Chondrocyte (in vitro differentiated cells): ENCODE data around the gene SLC6A8. TPM values are rescaled to one million over a fixed set of nuclear protein-coding genes. Genes with fewer than 3 reads are reported as not detected.
A peak's percentile ranks its signal among the peaks of the same experiment; 100 is the strongest.

Experiments used
- DNase-seq: peaks from one replicate; pipeline ENCODE4 v3.0.0; 2021; ENCODE audit warnings: mixed read lengths, low spot score
- H3K27ac Mint-ChIP-seq: one replicate; pipeline ENCODE4 v1.8.0; 2021; ENCODE audit warnings: mild to moderate bottlenecking, moderate library complexity, mixed read lengths; ENCODE audit not compliant: unreplicated experiment
- H3K27me3 Mint-ChIP-seq: 2 replicates; pipeline ENCODE4 v1.8.0; 2021; ENCODE audit warnings: low read depth, mixed read lengths
- H3K36me3 Mint-ChIP-seq: 2 replicates; pipeline ENCODE4 v1.8.0; 2021; ENCODE audit warnings: low read depth, mixed read lengths
- H3K4me1 Mint-ChIP-seq: 2 replicates; pipeline ENCODE4 v1.8.0; 2021; ENCODE audit warnings: low read depth, mild to moderate bottlenecking, mixed read lengths
- H3K4me3 Mint-ChIP-seq: one replicate; pipeline ENCODE4 v1.8.0; 2021; ENCODE audit warnings: mild to moderate bottlenecking, moderate library complexity, mixed read lengths; ENCODE audit not compliant: unreplicated experiment
- H3K9me3 Mint-ChIP-seq: 2 replicates; pipeline ENCODE4 v1.8.0; 2021; ENCODE audit warnings: low read depth, mixed read lengths
- CTCF ChIP-seq: fragments of 200-600 bp; sonication (generic); IDR thresholded peaks from 2 replicates; pipeline ENCODE4 v1.5.0; 2021; ENCODE audit warnings: antibody characterized with exemption, mild to moderate bottlenecking, moderate library complexity
- total RNA-seq: library from RNA; stranded (reverse); gene quantifications from 3 replicates; pipeline ENCODE4 v1.2.1, GENCODE V29; 2021

The SLC6A8 gene
- total RNA-seq, 1 donor from 2014 or later = 70.6 TPM

GRCh38 chrX:153645921-153646488 is 41.7 kb upstream of the SLC6A8 start:
- TF ChIP-seq CTCF = no peak
- Mint-ChIP-seq H3K36me3 (no peaks in the 10 kb centered on the region), H3K4me3 (no peak overlapping the region), H3K27me3 (peaks cover 18% of the 10 kb centered on the region), H3K9me3 (no peaks in the 10 kb centered on the region), H3K27ac (no peak overlapping the region), H3K4me1 (peaks cover 5% of the 10 kb centered on the region)
- DNase-seq = peak; percentile 66

- H3K27ac Mint-ChIP-seq = no peak within 1 kb of the TSS
- peaks cover 15% of the 10 kb centered on the region for H3K27me3 Mint-ChIP-seq
- no peak for TF ChIP-seq CTCF
- no peaks in the 10 kb centered on the region for H3K9me3 Mint-ChIP-seq
- no peak within 1 kb of the TSS for H3K4me3 Mint-ChIP-seq
- H3K36me3 Mint-ChIP-seq = no peaks in the 10 kb centered on the region
- peaks cover 5% of the 10 kb centered on the region for H3K4me1 Mint-ChIP-seq
- DNase-seq = peak; percentile 92
Observed at GRCh38 chrX:153646620-153647373, 40.9 kb upstream of the SLC6A8 start, which contains the start of gene DUSP9. DUSP9 (plus strand) TSS chrX:153647203; CDS start chrX:153647954, 751 bp downstream.

- Mint-ChIP-seq H3K27ac (no peak overlapping the region), H3K4me3 (no peak overlapping the region), H3K4me1 (peaks cover 4% of the 10 kb centered on the region), H3K36me3 (no peaks in the 10 kb centered on the region), H3K9me3 (no peaks in the 10 kb centered on the region), H3K27me3 (peaks cover 14% of the 10 kb centered on the region)
- no peak for TF ChIP-seq CTCF
- DNase-seq = peak; percentile 79
Observed at GRCh38 chrX:153647461-153648357, 40.0 kb upstream of the SLC6A8 start.

GRCh38 chrX:153648358-153649177 is 39.2 kb upstream of the SLC6A8 start:
- Mint-ChIP-seq H3K27ac (no peak overlapping the region), H3K9me3 (peaks cover 2% of the 10 kb centered on the region), H3K4me1 (no peaks in the 10 kb centered on the region), H3K27me3 (peaks cover 10% of the 10 kb centered on the region), H3K36me3 (peaks cover 2% of the 10 kb centered on the region), H3K4me3 (no peak overlapping the region)
- DNase-seq = no peak
- no peak for TF ChIP-seq CTCF
